Superior temporal gyrus (tissue), 1 donor: ENCODE measurements around the gene AKIP1.
A peak's percentile ranks its signal among the peaks of the same experiment; 100 is the strongest.
"Not testable (repeated sequence)": the region's sequence is repeated elsewhere in the genome, so short reads cannot be mapped to it uniquely, and the experiment has no call there.

ENCODE experiments used
- DNase-seq: peaks from one replicate; pipeline ENCODE4 v3.0.0-alpha.2; 2016; ENCODE audit errors: extremely low spot score

The AKIP1 gene

GRCh38 chr11:8911029-8911823, at the start of gene AKIP1:
AKIP1 (plus strand) TSS chr11:8911189; CDS start chr11:8911450, 261 bp downstream.
- DNase-seq, result peak; percentile 97

- no peak for DNase-seq
Measured at GRCh38 chr11:8863838-8864237, 47.2 kb upstream of the AKIP1 start.

- no peak for DNase-seq
Measured at GRCh38 chr11:8865304-8865703, 45.7 kb upstream of the AKIP1 start.

- no peak for DNase-seq
Measured at GRCh38 chr11:8867035-8867434, 44.0 kb upstream of the AKIP1 start.

- DNase-seq, result no peak
Measured at GRCh38 chr11:8867931-8868631, 42.9 kb upstream of the AKIP1 start.

- DNase-seq, result peak; percentile 34
Measured at GRCh38 chr11:8870411-8871170, 40.4 kb upstream of the AKIP1 start.

- peak; percentile 65 for DNase-seq
Measured at GRCh38 chr11:8871171-8871775, 39.7 kb upstream of the AKIP1 start.

GRCh38 chr11:8871962-8872361, 39.0 kb upstream of the AKIP1 start:
- no peak for DNase-seq

- no peak for DNase-seq
Measured at GRCh38 chr11:8873741-8874405, 37.1 kb upstream of the AKIP1 start.

GRCh38 chr11:8878771-8879170, 32.2 kb upstream of the AKIP1 start:
- no peak for DNase-seq

GRCh38 chr11:8881585-8881984, 29.4 kb upstream of the AKIP1 start:
- DNase-seq, result not testable (repeated sequence)

GRCh38 chr11:8886322-8886721, 24.7 kb upstream of the AKIP1 start:
- DNase-seq, result no peak

- DNase-seq, result not testable (repeated sequence)
Measured at GRCh38 chr11:8891185-8891584, 19.8 kb upstream of the AKIP1 start.

GRCh38 chr11:8899119-8899753, 11.8 kb upstream of the AKIP1 start:
- no peak for DNase-seq

- DNase-seq, result no peak
Measured at GRCh38 chr11:8905528-8906165, 5.3 kb upstream of the AKIP1 start.

- no peak for DNase-seq
Measured at GRCh38 chr11:8907116-8907515, 3.9 kb upstream of the AKIP1 start.

GRCh38 chr11:8908099-8908498, 2.9 kb upstream of the AKIP1 start:
- DNase-seq, result no peak

- DNase-seq, result no peak
Measured at GRCh38 chr11:8910649-8911026, 351 bp upstream of the AKIP1 start.

GRCh38 chr11:8913961-8914660, 3.1 kb downstream of the AKIP1 start:
- DNase-seq, result peak; percentile 47

GRCh38 chr11:8914661-8915018, 3.7 kb downstream of the AKIP1 start:
- no peak for DNase-seq
